Vagina (tissue), 2 donors: ENCODE results near the gene MYO3B.

Experiments used
- POLR2A ChIP-seq, 2 donors: fragments of 450-650 bp; IDR thresholded peaks; one replicate each; pipeline ENCODE4 v1.6.1; 2017; ENCODE audit warnings: antibody characterized with exemption in 2 of 2, mild to moderate bottlenecking in 2 of 2, moderate library complexity in 2 of 2
- POLR2AphosphoS5 ChIP-seq, 2 donors: sonication (generic); formaldehyde crosslinking; IDR thresholded peaks; one replicate each; pipeline ENCODE4 v1.9.0; 2017; ENCODE audit warnings: antibody characterized with exemption in 2 of 2, mild to moderate bottlenecking in 2 of 2, low read depth in 1 of 2; ENCODE audit not compliant: insufficient read depth in 1 of 2
- TF ChIP-seq, protein P1 (sequence below), 3 experiments: fragments of 450-650 bp in 2 of 3; fragments of 200-600 bp in 1 of 3; sonication (generic) in 1 of 3; IDR thresholded peaks; one replicate each; pipeline ENCODE4 v1.5.1; 2017 to 2019; ENCODE audit warnings: antibody characterized with exemption in 3 of 3, mild to moderate bottlenecking in 2 of 3, moderate library complexity in 2 of 3

DNA sequence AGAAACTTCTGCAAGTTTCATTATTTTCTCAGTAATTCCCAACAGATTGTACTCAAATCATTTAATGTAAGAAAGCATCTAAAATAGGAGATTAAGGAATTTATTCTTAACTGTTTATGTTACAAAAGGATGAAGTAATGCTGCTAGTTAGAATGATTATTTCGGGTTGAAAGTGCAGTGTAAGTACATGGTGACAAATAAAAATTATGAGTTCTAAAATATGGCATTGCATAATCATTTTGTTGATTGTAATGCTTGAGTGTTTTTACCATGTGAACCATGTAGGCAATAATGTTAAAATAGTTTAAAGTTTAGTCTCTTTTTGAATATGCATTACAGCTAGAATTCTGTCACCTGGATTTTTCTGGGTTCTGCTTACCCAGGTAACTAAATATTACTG is 388.2 kb downstream of the MYO3B start:
- TF ChIP-seq, protein P1, sequence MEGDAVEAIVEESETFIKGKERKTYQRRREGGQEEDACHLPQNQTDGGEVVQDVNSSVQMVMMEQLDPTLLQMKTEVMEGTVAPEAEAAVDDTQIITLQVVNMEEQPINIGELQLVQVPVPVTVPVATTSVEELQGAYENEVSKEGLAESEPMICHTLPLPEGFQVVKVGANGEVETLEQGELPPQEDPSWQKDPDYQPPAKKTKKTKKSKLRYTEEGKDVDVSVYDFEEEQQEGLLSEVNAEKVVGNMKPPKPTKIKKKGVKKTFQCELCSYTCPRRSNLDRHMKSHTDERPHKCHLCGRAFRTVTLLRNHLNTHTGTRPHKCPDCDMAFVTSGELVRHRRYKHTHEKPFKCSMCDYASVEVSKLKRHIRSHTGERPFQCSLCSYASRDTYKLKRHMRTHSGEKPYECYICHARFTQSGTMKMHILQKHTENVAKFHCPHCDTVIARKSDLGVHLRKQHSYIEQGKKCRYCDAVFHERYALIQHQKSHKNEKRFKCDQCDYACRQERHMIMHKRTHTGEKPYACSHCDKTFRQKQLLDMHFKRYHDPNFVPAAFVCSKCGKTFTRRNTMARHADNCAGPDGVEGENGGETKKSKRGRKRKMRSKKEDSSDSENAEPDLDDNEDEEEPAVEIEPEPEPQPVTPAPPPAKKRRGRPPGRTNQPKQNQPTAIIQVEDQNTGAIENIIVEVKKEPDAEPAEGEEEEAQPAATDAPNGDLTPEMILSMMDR (IDR thresholded peaks at IDR 0.05), result no peak
- no peak for TF ChIP-seq POLR2A (IDR thresholded peaks at IDR 0.05)
- no peak for TF ChIP-seq POLR2AphosphoS5 (IDR thresholded peaks at IDR 0.05; ENCODE audit: insufficient read depth in 1 of 2, low read depth in 1 of 2)
